Measurements from ENCODE around the gene PLXNA2.

Gene PLXNA2

DNA sequence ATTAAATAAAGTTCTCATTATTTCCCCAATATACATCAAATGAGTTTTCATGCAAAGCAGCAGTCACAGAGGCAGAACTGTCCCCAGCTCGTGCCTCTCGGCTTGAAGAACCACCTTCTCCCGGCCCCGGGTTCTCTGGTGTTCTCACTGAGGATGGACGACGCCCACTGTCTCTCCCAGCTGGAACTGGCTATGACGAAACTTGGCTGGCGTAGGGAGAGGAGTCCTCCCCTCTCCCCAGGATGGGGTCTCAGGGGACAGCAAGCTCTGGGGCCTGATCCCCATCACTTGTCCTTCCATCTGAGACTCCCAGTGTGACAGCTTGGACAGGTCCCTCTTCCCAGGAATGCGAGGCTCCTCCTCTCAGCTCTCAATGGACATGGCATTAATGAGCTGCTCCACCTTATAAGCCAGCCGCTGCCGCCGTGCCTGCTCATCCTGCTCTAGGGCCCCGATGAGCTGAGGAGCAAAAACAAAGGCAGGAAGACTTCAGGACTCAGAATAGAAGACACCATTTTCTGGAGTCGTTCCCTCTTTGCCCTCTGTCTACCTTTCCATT is 217.2 kb downstream of the PLXNA2 start:
- no peak for TF ChIP-seq FOXP2 (optimal IDR thresholded peaks at IDR 0.05; ENCODE audit: borderline replicate concordance, extremely low read depth, extremely low read length, insufficient read depth)
- no peak for TF ChIP-seq TAF1 (IDR thresholded peaks at IDR 0.05; ENCODE audit: borderline replicate concordance, insufficient read depth, low read length)
- TF ChIP-seq SIN3A (IDR thresholded peaks at IDR 0.05; ENCODE audit: borderline replicate concordance, insufficient read depth, low read length): no peak
- TF ChIP-seq, protein P1, sequence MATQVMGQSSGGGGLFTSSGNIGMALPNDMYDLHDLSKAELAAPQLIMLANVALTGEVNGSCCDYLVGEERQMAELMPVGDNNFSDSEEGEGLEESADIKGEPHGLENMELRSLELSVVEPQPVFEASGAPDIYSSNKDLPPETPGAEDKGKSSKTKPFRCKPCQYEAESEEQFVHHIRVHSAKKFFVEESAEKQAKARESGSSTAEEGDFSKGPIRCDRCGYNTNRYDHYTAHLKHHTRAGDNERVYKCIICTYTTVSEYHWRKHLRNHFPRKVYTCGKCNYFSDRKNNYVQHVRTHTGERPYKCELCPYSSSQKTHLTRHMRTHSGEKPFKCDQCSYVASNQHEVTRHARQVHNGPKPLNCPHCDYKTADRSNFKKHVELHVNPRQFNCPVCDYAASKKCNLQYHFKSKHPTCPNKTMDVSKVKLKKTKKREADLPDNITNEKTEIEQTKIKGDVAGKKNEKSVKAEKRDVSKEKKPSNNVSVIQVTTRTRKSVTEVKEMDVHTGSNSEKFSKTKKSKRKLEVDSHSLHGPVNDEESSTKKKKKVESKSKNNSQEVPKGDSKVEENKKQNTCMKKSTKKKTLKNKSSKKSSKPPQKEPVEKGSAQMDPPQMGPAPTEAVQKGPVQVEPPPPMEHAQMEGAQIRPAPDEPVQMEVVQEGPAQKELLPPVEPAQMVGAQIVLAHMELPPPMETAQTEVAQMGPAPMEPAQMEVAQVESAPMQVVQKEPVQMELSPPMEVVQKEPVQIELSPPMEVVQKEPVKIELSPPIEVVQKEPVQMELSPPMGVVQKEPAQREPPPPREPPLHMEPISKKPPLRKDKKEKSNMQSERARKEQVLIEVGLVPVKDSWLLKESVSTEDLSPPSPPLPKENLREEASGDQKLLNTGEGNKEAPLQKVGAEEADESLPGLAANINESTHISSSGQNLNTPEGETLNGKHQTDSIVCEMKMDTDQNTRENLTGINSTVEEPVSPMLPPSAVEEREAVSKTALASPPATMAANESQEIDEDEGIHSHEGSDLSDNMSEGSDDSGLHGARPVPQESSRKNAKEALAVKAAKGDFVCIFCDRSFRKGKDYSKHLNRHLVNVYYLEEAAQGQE (IDR thresholded peaks at IDR 0.05; ENCODE audit: insufficient read depth in 1 of 2, low read depth in 2 of 2, low read length in 2 of 2): no peak
- TF ChIP-seq POLR2AphosphoS5 (IDR thresholded peaks at IDR 0.05; ENCODE audit: low read depth, low read length): no peak

DNA sequence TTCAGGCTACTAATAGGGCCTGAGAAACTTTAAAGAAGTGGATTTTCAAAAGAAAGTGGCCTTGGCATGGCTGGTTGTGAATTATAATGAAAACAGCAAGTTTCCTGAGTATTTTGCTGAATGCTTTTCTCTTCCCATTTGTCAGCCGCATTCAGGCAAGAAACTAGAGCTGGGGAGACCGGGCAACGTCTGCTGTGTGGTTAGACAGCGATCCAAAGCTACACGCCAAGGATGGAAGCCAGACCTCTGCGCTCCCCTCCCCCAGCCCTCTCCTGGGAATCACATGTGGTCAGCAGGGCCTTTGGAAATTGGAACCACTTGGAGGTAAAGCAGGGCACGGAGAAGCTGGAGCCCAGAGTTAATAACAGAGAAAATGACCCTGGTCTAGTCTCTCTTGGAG is 219.2 kb downstream of the PLXNA2 start:
- no peak for TF ChIP-seq SIN3A (IDR thresholded peaks at IDR 0.05; ENCODE audit: borderline replicate concordance, insufficient read depth, low read length)
- no peak for TF ChIP-seq TAF1 (IDR thresholded peaks at IDR 0.05; ENCODE audit: borderline replicate concordance, insufficient read depth, low read length)
- TF ChIP-seq FOXP2 (optimal IDR thresholded peaks at IDR 0.05; ENCODE audit: borderline replicate concordance, extremely low read depth, extremely low read length, insufficient read depth): no peak

DNA sequence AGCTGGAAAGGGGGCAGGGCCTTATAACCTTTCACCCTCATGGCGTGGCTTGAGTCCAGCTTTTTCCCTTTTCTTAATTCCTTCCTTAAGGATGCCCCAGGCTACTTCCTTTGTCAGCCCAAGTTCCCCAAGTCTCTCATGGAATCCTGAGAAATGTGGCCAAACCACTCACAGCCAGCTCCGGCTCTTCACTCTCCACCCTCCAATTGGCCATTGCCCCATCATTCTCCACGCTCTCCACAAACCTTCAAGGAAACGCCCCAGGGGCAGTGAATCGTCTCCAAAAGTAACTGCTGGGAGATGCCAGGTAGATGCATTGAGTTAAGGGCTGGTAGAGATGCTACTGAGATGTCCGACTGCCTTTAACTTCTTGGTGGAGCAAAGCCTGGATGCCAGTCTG is 219.8 kb downstream of the PLXNA2 start:
- TF ChIP-seq, protein P1 (IDR thresholded peaks at IDR 0.05; ENCODE audit: insufficient read depth in 1 of 2, low read depth in 2 of 2, low read length in 2 of 2): no peak
- no peak for TF ChIP-seq FOXP2 (optimal IDR thresholded peaks at IDR 0.05; ENCODE audit: borderline replicate concordance, extremely low read depth, extremely low read length, insufficient read depth)
- no peak for TF ChIP-seq SIN3A (IDR thresholded peaks at IDR 0.05; ENCODE audit: borderline replicate concordance, insufficient read depth, low read length)
- no peak for TF ChIP-seq POLR2AphosphoS5 (IDR thresholded peaks at IDR 0.05; ENCODE audit: low read depth, low read length)
- no peak for TF ChIP-seq TAF1 (IDR thresholded peaks at IDR 0.05; ENCODE audit: borderline replicate concordance, insufficient read depth, low read length)

DNA sequence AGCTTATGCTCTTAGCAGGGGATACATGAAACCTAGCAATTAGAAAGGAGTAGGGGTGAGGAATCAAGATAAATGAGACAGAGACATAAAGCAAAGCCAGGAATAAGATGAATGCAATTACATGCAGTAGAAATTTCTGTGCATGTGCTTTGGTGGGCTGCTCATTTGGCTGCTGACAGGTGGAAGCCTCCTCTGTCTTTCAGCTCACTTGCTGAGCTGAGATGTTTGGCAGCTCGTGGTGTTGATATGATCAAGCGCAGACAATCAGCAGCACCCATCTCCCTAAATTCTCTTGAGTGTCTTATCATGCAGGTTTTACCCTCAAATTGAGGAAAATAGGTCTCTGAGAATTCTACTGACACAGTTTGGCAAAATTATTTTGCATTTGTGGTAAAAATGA is 224.9 kb downstream of the PLXNA2 start:
- TF ChIP-seq POLR2AphosphoS5 (IDR thresholded peaks at IDR 0.05; ENCODE audit: low read depth, low read length): no peak
- TF ChIP-seq TAF1 (IDR thresholded peaks at IDR 0.05; ENCODE audit: borderline replicate concordance, insufficient read depth, low read length): no peak
- no peak for TF ChIP-seq SIN3A (IDR thresholded peaks at IDR 0.05; ENCODE audit: borderline replicate concordance, insufficient read depth, low read length)
- TF ChIP-seq FOXP2 (optimal IDR thresholded peaks at IDR 0.05; ENCODE audit: borderline replicate concordance, extremely low read depth, extremely low read length, insufficient read depth): no peak
- TF ChIP-seq, protein P1 (IDR thresholded peaks at IDR 0.05; ENCODE audit: insufficient read depth in 1 of 2, low read depth in 2 of 2, low read length in 2 of 2): no peak

DNA sequence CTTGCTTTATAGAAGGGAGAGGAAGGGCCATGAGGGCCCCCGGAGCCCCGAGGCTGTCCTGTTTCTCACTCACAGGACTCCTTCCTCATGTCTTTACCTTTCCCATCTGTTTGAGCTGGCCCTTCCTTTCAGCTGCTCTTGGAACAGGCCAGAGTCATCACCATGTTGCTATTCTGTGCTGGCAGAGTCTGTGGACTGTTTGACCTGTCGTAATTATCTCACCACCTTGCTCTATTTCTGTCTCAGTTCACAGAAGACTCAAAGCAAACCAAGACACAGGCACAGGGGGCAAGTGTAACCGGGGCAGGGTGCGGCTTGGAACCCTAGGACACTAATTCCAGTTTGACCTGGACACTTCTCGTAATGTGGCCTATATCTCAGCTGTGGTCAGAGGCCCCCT is 228.9 kb downstream of the PLXNA2 start:
- TF ChIP-seq SIN3A (IDR thresholded peaks at IDR 0.05; ENCODE audit: borderline replicate concordance, insufficient read depth, low read length): no peak
- TF ChIP-seq TAF1 (IDR thresholded peaks at IDR 0.05; ENCODE audit: borderline replicate concordance, insufficient read depth, low read length): no peak
- no peak for TF ChIP-seq POLR2AphosphoS5 (IDR thresholded peaks at IDR 0.05; ENCODE audit: low read depth, low read length)
- no peak for TF ChIP-seq FOXP2 (optimal IDR thresholded peaks at IDR 0.05; ENCODE audit: borderline replicate concordance, extremely low read depth, extremely low read length, insufficient read depth)
- TF ChIP-seq, protein P1 (IDR thresholded peaks at IDR 0.05; ENCODE audit: insufficient read depth in 1 of 2, low read depth in 2 of 2, low read length in 2 of 2): no peak
